A549 (cell line): ENCODE data around the gene SOX18. TPM values are rescaled to one million over a fixed set of nuclear protein-coding genes. Genes with fewer than 3 reads are reported as not detected.

Source experiments
- ATAC-seq, 2 experiments: fragments of 200-7000 bp in 1 of 2; fragments of >200 bp in 1 of 2; cut with Nextera tagmentation in 1 of 2; cut with Tn5 transposase in 1 of 2; 3 replicates each; pipeline versions ENCODE4 v1.8.0 to v1.9.1; 2018 to 2020; ENCODE audit warnings: mild to moderate bottlenecking in 1 of 2, moderate library complexity in 1 of 2
- CTCF ChIA-PET: fragments of 300-600 bp; sonication (Branson Sonifier 250); formaldehyde crosslinking; extraction: SDS; loops from one replicate; lab custom pipeline; 2021; ENCODE audit warnings: antibody characterized with exemption, inconsistent platforms; lab: Yijun Ruan, JAX
- POLR2A ChIA-PET: fragments of 350-600 bp; formaldehyde crosslinking; extraction: SDS; loops from one replicate; lab custom pipeline; 2021; ENCODE audit warnings: antibody characterized with exemption, inconsistent platforms; lab: Yijun Ruan, JAX
- DNase-seq, 2 experiments: peaks; one replicate each; pipeline versions ENCODE4 v3.0.0 to v3.0.0-alpha.2; 2011 to 2016; ENCODE audit warnings: low read depth in 1 of 2, low spot score in 1 of 2
- FAIRE-seq: peaks from 2 replicates; lab custom pipeline; 2011; peaks lifted over from hg19 to GRCh38; lab: Jason Lieb, UNC
- H3K27ac ChIP-seq, 2 experiments: fragments of >200 bp; sonication (Bioruptor Twin); formaldehyde crosslinking; 3 replicates each; pipeline ENCODE4 v1.5.1; 2016 to 2017
- H3K4me1 ChIP-seq: fragments of >200 bp; sonication (Bioruptor Twin); formaldehyde crosslinking; 3 replicates; pipeline ENCODE4 v1.6.1; 2016
- H3K4me2 ChIP-seq: fragments of >200 bp; sonication (Bioruptor Twin); formaldehyde crosslinking; 3 replicates; pipeline ENCODE4 v1.6.1; 2016
- H3K4me3 ChIP-seq: fragments of >200 bp; sonication (Bioruptor Twin); formaldehyde crosslinking; 3 replicates; pipeline ENCODE4 v1.5.1; 2016
- H3K9me3 ChIP-seq: fragments of >200 bp; sonication (Bioruptor Twin); formaldehyde crosslinking; 3 replicates; pipeline ENCODE4 v1.6.1; 2016
- ATOH8 ChIP-seq: fragments of 250-450 bp; sonication (Bioruptor Pico); IDR thresholded peaks from 2 replicates; pipeline ENCODE4 v1.5.0; 2020; ENCODE audit warnings: low read depth, mild to moderate bottlenecking, moderate library complexity
- BCL3 ChIP-seq: fragments of >200 bp; sonication (Bioruptor Twin); formaldehyde crosslinking; IDR thresholded peaks from 3 replicates; pipeline ENCODE4 v1.6.1; 2016
- BHLHE40 ChIP-seq: IDR thresholded peaks from 2 replicates; pipeline ENCODE4 v1.6.1; 2012; ENCODE audit warnings: low read depth, low read length, inconsistent platforms
- CBX2 ChIP-seq: fragments of 200-600 bp; sonication (generic); IDR thresholded peaks from 2 replicates; pipeline ENCODE4 v1.6.1; 2016; ENCODE audit warnings: low read depth, mild to moderate bottlenecking, borderline replicate concordance
- CBX8 ChIP-seq: fragments of 200-600 bp; sonication (generic); IDR thresholded peaks from 2 replicates; pipeline ENCODE4 v1.6.1; 2016
- E2F6 ChIP-seq: IDR thresholded peaks from 2 replicates; pipeline ENCODE4 v1.6.1; 2012; ENCODE audit warnings: low read depth, borderline replicate concordance
- EHF ChIP-seq: fragments of 250-450 bp; sonication (Bioruptor Pico); IDR thresholded peaks from 2 replicates; pipeline ENCODE4 v1.5.0; 2020; ENCODE audit warnings: mild to moderate bottlenecking
- EP300 ChIP-seq, 2 experiments: fragments of >200 bp; sonication (Bioruptor Twin); formaldehyde crosslinking; IDR thresholded peaks; 2 replicates in 1 of 2; 3 replicates in 1 of 2; pipeline ENCODE4 v1.6.1; 2016 to 2017
- ESRRA ChIP-seq: fragments of 150-350 bp; IDR thresholded peaks from 2 replicates; pipeline ENCODE4 v1.6.1; 2014; ENCODE audit warnings: mild to moderate bottlenecking, low read length, borderline replicate concordance
- FOSB ChIP-seq: fragments of 250-450 bp; sonication (Bioruptor Pico); IDR thresholded peaks from 2 replicates; pipeline ENCODE4 v1.5.0; 2020; ENCODE audit warnings: mild to moderate bottlenecking, moderate library complexity
- HMGXB4 ChIP-seq: fragments of 250-450 bp; sonication (Bioruptor Pico); IDR thresholded peaks from 2 replicates; pipeline ENCODE4 v1.5.0; 2021; ENCODE audit warnings: mild to moderate bottlenecking, moderate library complexity, borderline replicate concordance
- HOXB5 ChIP-seq: fragments of 250-450 bp; sonication (Bioruptor Pico); IDR thresholded peaks from 2 replicates; pipeline ENCODE4 v1.5.0; 2020; ENCODE audit warnings: mild to moderate bottlenecking, moderate library complexity
- JUN ChIP-seq, 2 experiments: fragments of >200 bp; sonication (Bioruptor Twin); formaldehyde crosslinking; IDR thresholded peaks; 2 replicates in 1 of 2; 3 replicates in 1 of 2; pipeline ENCODE4 v1.6.1; 2016 to 2017
- MAZ ChIP-seq: fragments of 150-350 bp; IDR thresholded peaks from 2 replicates; pipeline ENCODE4 v1.6.1; 2014; ENCODE audit warnings: antibody characterized with exemption, low read depth, low read length, borderline replicate concordance
- MYC ChIP-seq: IDR thresholded peaks from 2 replicates; pipeline ENCODE4 v1.6.1; 2012; ENCODE audit warnings: mild to moderate bottlenecking, inconsistent platforms, low read length, improper control_type of control experiment, borderline replicate concordance
- NR3C1 ChIP-seq: fragments of >200 bp; sonication (Bioruptor Twin); formaldehyde crosslinking; IDR thresholded peaks from 3 replicates; pipeline ENCODE4 v1.6.1; 2017
- PHF8 ChIP-seq: fragments of 200-600 bp; sonication (generic); IDR thresholded peaks from 2 replicates; pipeline ENCODE4 v1.6.1; 2016; ENCODE audit warnings: low read depth, mild to moderate bottlenecking, antibody characterized with exemption, moderate library complexity, borderline replicate concordance
- POLR2A ChIP-seq: IDR thresholded peaks from 2 replicates; pipeline ENCODE4 v1.6.1; 2012; ENCODE audit warnings: mild to moderate bottlenecking, low read length
- RAD21 ChIP-seq, 2 experiments: fragments of >200 bp in 1 of 2; sonication (Bioruptor Twin) in 1 of 2; formaldehyde crosslinking in 1 of 2; IDR thresholded peaks in 1 of 2; conservative IDR thresholded peaks in 1 of 2; 2 replicates in 1 of 2; 3 replicates in 1 of 2; pipeline ENCODE4 v1.6.1; 2012 to 2018; ENCODE audit warnings: inconsistent platforms in 1 of 2
- RARB ChIP-seq: fragments of 250-450 bp; sonication (Bioruptor Pico); IDR thresholded peaks from 2 replicates; pipeline ENCODE4 v1.8.0; 2021; ENCODE audit warnings: mild to moderate bottlenecking, moderate library complexity
- RNF2 ChIP-seq: fragments of 200-600 bp; sonication (generic); IDR thresholded peaks from 2 replicates; pipeline ENCODE4 v1.6.1; 2016; ENCODE audit warnings: low read depth, mild to moderate bottlenecking, antibody characterized with exemption, moderate library complexity, borderline replicate concordance
- SMC3 ChIP-seq: fragments of >200 bp; sonication (Bioruptor Twin); formaldehyde crosslinking; IDR thresholded peaks from 3 replicates; pipeline ENCODE4 v1.6.1; 2018; ENCODE audit warnings: inconsistent platforms
- TFCP2L1 ChIP-seq: fragments of 250-450 bp; sonication (Bioruptor Pico); IDR thresholded peaks from 2 replicates; pipeline ENCODE4 v1.5.0; 2021; ENCODE audit warnings: mild to moderate bottlenecking
- TP53 ChIP-seq: fragments of 250-450 bp; sonication (Bioruptor Pico); IDR thresholded peaks from 2 replicates; pipeline ENCODE4 v1.5.0; 2021; ENCODE audit warnings: mild to moderate bottlenecking, moderate library complexity
- ZC3H11A ChIP-seq: fragments of 450-650 bp; IDR thresholded peaks from 2 replicates; pipeline ENCODE4 v1.6.1; 2014; ENCODE audit warnings: antibody characterized with exemption, mild to moderate bottlenecking
- ZFP36 ChIP-seq: fragments of 450-650 bp; IDR thresholded peaks from 2 replicates; pipeline ENCODE4 v1.6.1; 2014; ENCODE audit warnings: borderline replicate concordance; ENCODE audit not compliant: partially characterized antibody
- ZNF302 ChIP-seq: fragments of 250-450 bp; sonication (Bioruptor Pico); IDR thresholded peaks from 2 replicates; pipeline ENCODE4 v1.9.0; 2021; ENCODE audit warnings: inconsistent platforms, mild to moderate bottlenecking, moderate library complexity
- ZSCAN20 ChIP-seq: fragments of 250-450 bp; sonication (Bioruptor Pico); IDR thresholded peaks from 2 replicates; pipeline ENCODE4 v1.8.0; 2022; ENCODE audit warnings: mild to moderate bottlenecking, moderate library complexity
- WGBS: methylation state at CpG from one replicate; pipeline ENCODE4 v1.1.6; 2017; ENCODE audit errors: missing lambda C conversion rate; 5-methylcytosine and 5-hydroxymethylcytosine counted together
- polyA plus RNA-seq, 4 experiments: library from polyadenylated mRNA; depleted of rRNA in 3 of 4; stranded (reverse); fragments of >200 nt; fragmentation: RNase III in 1 of 4; extraction: RNeasy Plus Mini Kit Qiagen cat#74134 plus additional on column Dnase treatment in 1 of 4; gene quantifications; 2 replicates in 3 of 4; 3 replicates in 1 of 4; pipeline ENCODE4 v1.2.3, GENCODE V29; 2011 to 2017
- TF ChIP-seq, protein P1 (sequence below): IDR thresholded peaks from 2 replicates; pipeline ENCODE4 v1.6.1; 2012

The SOX18 gene
- polyA plus RNA-seq, 2 of the 4 experiments (the other 2 are of a cell fraction) = 0.19 to 1.4 TPM

DNA sequence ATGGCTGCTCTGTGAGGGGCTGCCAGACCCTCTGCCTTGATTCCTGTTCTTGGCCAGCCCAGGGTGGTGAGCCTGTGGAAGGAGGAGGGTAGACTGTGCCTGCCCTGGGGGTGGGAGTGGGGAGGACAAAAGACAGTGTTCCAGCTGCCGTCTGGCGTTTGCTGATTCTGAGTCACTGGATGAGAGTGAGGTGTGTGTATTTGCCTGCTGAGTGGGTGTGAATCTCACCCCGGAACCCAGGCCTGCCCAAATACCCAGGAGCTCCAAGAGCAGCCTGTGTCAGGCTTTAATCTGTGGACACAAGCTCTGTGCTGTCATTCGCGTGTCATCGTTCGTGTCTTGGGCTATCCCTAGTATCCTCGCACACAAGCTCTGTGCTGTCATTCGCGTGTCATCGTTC lies 37.4 kb upstream of the SOX18 start:
- Histone ChIP-seq H3K4me2 (no peak overlapping the region), H3K9me3 (no peaks in the 10 kb centered on the region), H3K27ac (no peak overlapping the region), H3K4me3 (no peak overlapping the region), H3K4me1 (peaks cover 6% of the 10 kb centered on the region; the same call in 2 of the 3 replicates)
- DNase-seq (no peak), FAIRE-seq (no peak), ATAC-seq (no peak)
- ChIA-PET POLR2A (no interaction called here), CTCF (interaction anchor here (1.2 to 9.1 kb wide), 4 partner anchors 14 to 34 kb away, joined by 3 to 121 read pairs (median 34); no protein-coding TSS in a partner anchor)
- TF ChIP-seq BCL3 = no peak
- no peak for TF ChIP-seq NR3C1
- no peak for TF ChIP-seq MYC
- TF ChIP-seq TP53 = no peak
- no peak for TF ChIP-seq FOSB
- WGBS = 65% methylated on average over 11 of the region's 11 CpGs

DNA sequence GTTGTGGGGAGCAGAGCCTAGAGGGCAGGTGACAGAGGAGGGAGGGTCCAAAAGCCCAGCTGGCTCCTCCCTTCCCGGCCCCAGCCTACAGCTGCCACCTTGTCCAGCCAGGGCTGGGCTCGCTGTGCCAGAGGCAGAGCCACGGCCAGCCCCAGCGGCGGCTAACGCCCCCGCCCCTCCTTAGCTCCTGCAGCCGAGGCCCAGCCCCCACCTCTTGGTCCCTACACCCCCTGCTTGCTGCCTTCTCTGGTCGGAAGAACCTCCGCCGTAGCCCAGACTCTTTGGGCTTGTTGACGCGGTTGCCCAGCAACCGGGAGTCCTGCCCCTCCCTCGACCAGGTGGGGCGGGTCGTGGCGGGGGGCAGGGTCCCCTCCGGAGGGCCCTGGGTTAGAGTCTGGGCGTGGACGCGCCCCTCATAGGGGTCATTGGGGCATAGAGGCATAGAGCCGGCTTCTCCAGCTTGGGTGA lies 35.3 kb upstream of the SOX18 start:
- Histone ChIP-seq H3K4me3 (no peak overlapping the region), H3K9me3 (no peaks in the 10 kb centered on the region), H3K4me2 (peak overlapping the region; percentile 99; the same call in 1 of the 3 replicates)
- POLR2A ChIA-PET = interaction anchor here (1.7 kb wide), 1 partner anchor 31 kb away, joined by 4 read pairs; no protein-coding TSS in a partner anchor
- DNase-seq = no peak
- TF ChIP-seq POLR2A (no peak), FOSB (no peak), ZFP36 (no peak), TP53 (no peak), ZNF302 (CRISPR knock-in tag) (no peak), EP300 (IDR thresholded peaks at IDR 0.05) (no peak), HMGXB4 (CRISPR knock-in tag) (no peak), SMC3 (no peak), ZC3H11A (no peak), RNF2 (no peak), BHLHE40 (no peak), NR3C1 (no peak)
- TF ChIP-seq, all 56 proteins: peak for 0
- H3K27ac ChIP-seq = no peak overlapping the region
- CTCF ChIA-PET = interaction anchor here (0.7 to 9.1 kb wide), 17 partner anchors 10 to 547 kb away, joined by 3 to 121 read pairs (median 5); partner anchors contain the start of gene PTK6
- peaks cover 13% of the 10 kb centered on the region for H3K4me1 ChIP-seq
- no peak for FAIRE-seq
- ATAC-seq = no peak
- WGBS = 63% methylated on average over 4 of the region's 23 CpGs

DNA sequence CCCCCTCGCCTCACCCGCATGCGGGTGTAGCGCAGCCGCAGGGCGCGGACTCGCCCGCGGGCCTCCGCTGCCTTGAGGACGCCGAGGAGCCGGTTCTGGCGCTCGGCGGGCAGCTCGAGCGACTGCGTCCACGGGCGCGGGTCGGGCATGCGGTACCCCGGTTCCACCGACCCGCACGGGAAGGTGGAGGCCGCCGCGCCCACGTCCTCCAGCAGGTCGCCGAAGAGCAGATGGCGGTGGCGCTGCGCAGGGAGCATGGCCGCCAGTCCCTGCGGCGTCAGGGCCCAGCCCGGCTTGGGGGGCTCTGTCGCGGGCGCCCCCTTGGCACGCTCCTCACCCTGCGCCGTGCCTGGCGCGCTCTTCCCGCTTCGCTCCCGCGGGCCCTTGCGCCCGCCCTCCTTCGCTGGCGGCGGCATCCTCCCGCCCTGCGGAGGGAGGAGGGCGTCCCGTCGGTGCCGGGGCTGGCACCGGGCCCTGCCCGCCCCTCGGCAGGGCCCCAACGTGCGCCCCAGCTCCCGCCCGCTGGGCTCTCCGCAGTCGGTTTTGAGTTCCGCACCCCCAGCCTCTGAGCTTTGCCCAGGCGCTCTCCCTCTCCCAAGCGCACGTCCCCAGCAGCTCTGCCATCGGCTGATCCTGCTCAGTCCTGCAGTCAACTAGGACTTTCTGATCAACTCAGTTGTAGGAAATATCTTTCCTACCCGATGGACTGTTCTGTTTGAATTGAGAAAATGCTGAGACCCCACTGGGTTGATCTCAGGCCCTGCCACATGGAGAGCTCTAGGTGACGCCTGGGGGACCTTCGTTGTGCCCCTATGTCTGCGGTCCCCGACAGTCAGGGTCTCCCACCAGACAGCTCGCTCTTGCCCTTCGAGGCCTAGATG lies 34.6 kb upstream of the SOX18 start, which contains the start of gene LKAAEAR1:
Gene LKAAEAR1 (minus strand): TSS at position 595 of the 881 bp plus-strand sequence. CDS start 179 bp downstream, at position 416.
- ChIA-PET CTCF (interaction anchor here (0.7 to 9.1 kb wide), 26 partner anchors 9 to 547 kb away, joined by 3 to 121 read pairs (median 4); partner anchors contain the start of genes PTK6 and SAMD10), POLR2A (interaction anchor here (0.9 to 1.7 kb wide), 3 partner anchors 22 to 564 kb away, joined by 4 read pairs; partner anchors contain the start of genes PPDPF and TCEA2)
- TF ChIP-seq E2F6 = no peak
- TF ChIP-seq, protein P1, sequence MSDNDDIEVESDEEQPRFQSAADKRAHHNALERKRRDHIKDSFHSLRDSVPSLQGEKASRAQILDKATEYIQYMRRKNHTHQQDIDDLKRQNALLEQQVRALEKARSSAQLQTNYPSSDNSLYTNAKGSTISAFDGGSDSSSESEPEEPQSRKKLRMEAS = 0 out of 2 replicates have a peak, but pooled peaks have one; percentile 13
- TF ChIP-seq CBX2 = no peak
- no peak for TF ChIP-seq ZSCAN20 (CRISPR knock-in tag)
- peak in 1 of 2 experiments; percentile 31; a peak in 1 of 5 replicates for TF ChIP-seq JUN (IDR thresholded peaks at IDR 0.05)
- peak; percentile 39; the same call in 1 of the 2 replicates for TF ChIP-seq PHF8
- no peak for TF ChIP-seq EP300 (IDR thresholded peaks at IDR 0.05)
- no peak for TF ChIP-seq ATOH8 (CRISPR knock-in tag)
- TF ChIP-seq HOXB5 (CRISPR knock-in tag) = no peak
- TF ChIP-seq TFCP2L1 (CRISPR knock-in tag) = no peak
- no peak for TF ChIP-seq RARB
- no peak for TF ChIP-seq CBX8
- peak in 1 of 2 experiments; percentile 4; a peak in 1 of 5 replicates for TF ChIP-seq RAD21 (conservative IDR thresholded peaks at IDR 0.05 in 1 of 2, IDR thresholded peaks at IDR 0.05 in 1 of 2)
- TF ChIP-seq NR3C1 = no peak
- no peak for TF ChIP-seq ESRRA
- TF ChIP-seq EHF (CRISPR knock-in tag) = no peak
- no peak for TF ChIP-seq MAZ
- Histone ChIP-seq H3K4me1 (peaks cover 14% of the 10 kb centered on the region), H3K9me3 (no peaks in the 10 kb centered on the region), H3K27ac (peak within 1 kb of the TSS; percentile 77 to 86), H3K4me3 (peak within 1 kb of the TSS; percentile 71), H3K4me2 (peak within 1 kb of the TSS; percentile 99)
- FAIRE-seq = no peak
- WGBS = 60% methylated on average over 16 of the region's 86 CpGs
- no peak for DNase-seq
- ATAC-seq = peak; percentile 3 to 6; a peak in 4 of 6 replicates
